WTC11 (cell line): Measurements from ENCODE around the gene HDAC5.
"Not testable (repeated sequence)": the region's sequence is repeated elsewhere in the genome, so short reads cannot be mapped to it uniquely, and the experiment has no call there.

Source experiments
- CTCF ChIP-seq: fragments of 200-600 bp; IDR thresholded peaks from 2 replicates; pipeline ENCODE4 v1.8.0; 2022; ENCODE audit warnings: antibody characterized with exemption
- FOXJ3 ChIP-seq: sonication (generic); formaldehyde crosslinking; IDR thresholded peaks from 2 replicates; pipeline ENCODE4 v1.9.0; 2021; ENCODE audit warnings: missing genetic modification reagents, mild to moderate bottlenecking, borderline replicate concordance
- MAX ChIP-seq: sonication (generic); formaldehyde crosslinking; IDR thresholded peaks from 2 replicates; pipeline ENCODE4 v1.8.0; 2022; ENCODE audit warnings: mild to moderate bottlenecking, missing genetic modification reagents
- NR1H2 ChIP-seq: sonication (generic); formaldehyde crosslinking; IDR thresholded peaks from 2 replicates; pipeline ENCODE4 v1.9.0; 2021; ENCODE audit warnings: mild to moderate bottlenecking, moderate library complexity, missing genetic modification reagents
- SP1 ChIP-seq: sonication (generic); formaldehyde crosslinking; conservative IDR thresholded peaks from 2 replicates; pipeline ENCODE4 v1.8.1; 2022; ENCODE audit warnings: missing genetic modification reagents
- TCF7 ChIP-seq: sonication (generic); formaldehyde crosslinking; IDR thresholded peaks from 2 replicates; pipeline ENCODE4 v1.8.0; 2022; ENCODE audit warnings: mild to moderate bottlenecking, low read depth, missing genetic modification reagents, moderate library complexity
- TP53 ChIP-seq: sonication (generic); formaldehyde crosslinking; IDR thresholded peaks from 2 replicates; pipeline ENCODE4 v1.8.1; 2023; ENCODE audit warnings: mild to moderate bottlenecking, missing genetic modification reagents
- ZBTB21 ChIP-seq: sonication (generic); formaldehyde crosslinking; IDR thresholded peaks from 2 replicates; pipeline ENCODE4 v1.8.1; 2023; ENCODE audit warnings: mild to moderate bottlenecking, missing genetic modification reagents, borderline replicate concordance
- ZNF232 ChIP-seq: sonication (generic); formaldehyde crosslinking; IDR thresholded peaks from 2 replicates; pipeline ENCODE4 v1.8.0; 2022; ENCODE audit warnings: mild to moderate bottlenecking, missing genetic modification reagents
- ZNF317 ChIP-seq: sonication (generic); formaldehyde crosslinking; IDR thresholded peaks from 2 replicates; pipeline ENCODE4 v1.8.1; 2023; ENCODE audit warnings: low read depth, mild to moderate bottlenecking, moderate library complexity, missing genetic modification reagents, borderline replicate concordance
- TF ChIP-seq, protein P1 (sequence below): sonication (generic); formaldehyde crosslinking; IDR thresholded peaks from 2 replicates; pipeline ENCODE4 v1.8.1; 2022; ENCODE audit warnings: mild to moderate bottlenecking, moderate library complexity, missing genetic modification reagents
- TF ChIP-seq, protein P2 (sequence below): sonication (generic); formaldehyde crosslinking; IDR thresholded peaks from 2 replicates; pipeline ENCODE4 v1.8.0; 2023; ENCODE audit warnings: mild to moderate bottlenecking, missing genetic modification reagents

DNA sequence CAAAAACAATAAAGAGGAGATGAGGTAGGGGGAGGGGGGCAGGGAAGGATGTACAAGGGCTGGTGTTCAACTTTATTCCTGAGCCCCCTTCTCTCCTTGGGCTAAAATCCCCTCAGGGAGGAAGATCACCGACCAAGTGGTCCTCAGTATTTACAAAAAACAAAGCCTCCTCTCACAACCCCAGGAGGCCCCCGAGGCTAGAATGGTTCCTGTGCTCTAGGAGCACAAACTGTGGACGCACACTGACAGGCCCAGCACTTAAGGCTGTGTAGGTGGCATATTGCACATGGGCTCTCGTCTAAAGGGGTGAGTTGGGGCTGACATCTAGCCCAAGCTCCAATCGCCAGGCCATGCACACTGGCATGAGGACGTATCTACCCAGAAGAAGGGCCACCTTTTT lies 21.6 kb downstream of the HDAC5 start:
- TF ChIP-seq CTCF; ZNF317 (CRISPR knock-in tag); NR1H2 (CRISPR knock-in tag); SP1 (CRISPR knock-in tag); TP53 (CRISPR knock-in tag); FOXJ3 (CRISPR knock-in tag); MAX (CRISPR knock-in tag); ZNF232; ZBTB21; TCF7 (CRISPR knock-in tag): not testable (repeated sequence)
- TF ChIP-seq, protein P1, sequence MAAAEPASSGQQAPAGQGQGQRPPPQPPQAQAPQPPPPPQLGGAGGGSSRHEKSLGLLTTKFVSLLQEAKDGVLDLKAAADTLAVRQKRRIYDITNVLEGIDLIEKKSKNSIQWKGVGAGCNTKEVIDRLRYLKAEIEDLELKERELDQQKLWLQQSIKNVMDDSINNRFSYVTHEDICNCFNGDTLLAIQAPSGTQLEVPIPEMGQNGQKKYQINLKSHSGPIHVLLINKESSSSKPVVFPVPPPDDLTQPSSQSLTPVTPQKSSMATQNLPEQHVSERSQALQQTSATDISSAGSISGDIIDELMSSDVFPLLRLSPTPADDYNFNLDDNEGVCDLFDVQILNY (CRISPR knock-in tag): not testable (repeated sequence)
- TF ChIP-seq, protein P2, sequence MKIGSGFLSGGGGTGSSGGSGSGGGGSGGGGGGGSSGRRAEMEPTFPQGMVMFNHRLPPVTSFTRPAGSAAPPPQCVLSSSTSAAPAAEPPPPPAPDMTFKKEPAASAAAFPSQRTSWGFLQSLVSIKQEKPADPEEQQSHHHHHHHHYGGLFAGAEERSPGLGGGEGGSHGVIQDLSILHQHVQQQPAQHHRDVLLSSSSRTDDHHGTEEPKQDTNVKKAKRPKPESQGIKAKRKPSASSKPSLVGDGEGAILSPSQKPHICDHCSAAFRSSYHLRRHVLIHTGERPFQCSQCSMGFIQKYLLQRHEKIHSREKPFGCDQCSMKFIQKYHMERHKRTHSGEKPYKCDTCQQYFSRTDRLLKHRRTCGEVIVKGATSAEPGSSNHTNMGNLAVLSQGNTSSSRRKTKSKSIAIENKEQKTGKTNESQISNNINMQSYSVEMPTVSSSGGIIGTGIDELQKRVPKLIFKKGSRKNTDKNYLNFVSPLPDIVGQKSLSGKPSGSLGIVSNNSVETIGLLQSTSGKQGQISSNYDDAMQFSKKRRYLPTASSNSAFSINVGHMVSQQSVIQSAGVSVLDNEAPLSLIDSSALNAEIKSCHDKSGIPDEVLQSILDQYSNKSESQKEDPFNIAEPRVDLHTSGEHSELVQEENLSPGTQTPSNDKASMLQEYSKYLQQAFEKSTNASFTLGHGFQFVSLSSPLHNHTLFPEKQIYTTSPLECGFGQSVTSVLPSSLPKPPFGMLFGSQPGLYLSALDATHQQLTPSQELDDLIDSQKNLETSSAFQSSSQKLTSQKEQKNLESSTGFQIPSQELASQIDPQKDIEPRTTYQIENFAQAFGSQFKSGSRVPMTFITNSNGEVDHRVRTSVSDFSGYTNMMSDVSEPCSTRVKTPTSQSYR (CRISPR knock-in tag): not testable (repeated sequence)
